ENCODE measurements around the gene STRN. TPM values are rescaled to one million over a fixed set of nuclear protein-coding genes. Genes with fewer than 3 reads are reported as not detected.
"Not testable (repeated sequence)": the region's sequence is repeated elsewhere in the genome, so short reads cannot be mapped to it uniquely, and the experiment has no call there.

The STRN gene
- total and polyA plus RNA-seq, 2 donors, result 6.0 to 15.0 TPM

DNA sequence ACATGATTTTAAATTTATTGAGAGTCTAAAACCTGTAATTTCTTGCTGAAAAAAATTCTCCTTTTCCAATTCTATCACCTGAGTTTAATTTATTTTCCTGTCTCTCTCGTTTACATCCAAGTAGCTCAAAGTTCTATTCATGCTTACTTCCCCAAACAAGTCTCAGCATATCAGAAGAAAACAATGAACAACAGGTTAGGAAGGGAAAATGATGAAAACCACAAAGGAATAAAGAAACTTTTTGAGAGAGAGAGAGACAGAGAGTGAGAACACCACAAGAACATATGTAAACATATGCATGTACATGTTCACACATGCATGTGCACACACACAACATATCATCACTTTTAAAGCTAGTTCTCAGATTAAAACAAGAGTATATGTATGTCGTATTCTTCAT, 112.1 kb downstream of the STRN start:
- H3K27ac ChIP-seq (ENCODE audit: low read depth in 1 of 2, low read length in 1 of 2), result no peak overlapping the region
- H3K4me1 ChIP-seq (ENCODE audit: control insufficient read depth in 2 of 2, insufficient read depth in 2 of 2, low read length in 2 of 2), result no peaks in the 10 kb centered on the region
- H3K36me3 ChIP-seq (ENCODE audit: control insufficient read depth in 2 of 2, insufficient read depth in 2 of 2, low read length in 1 of 2), result peaks cover 16 to 29% of the 10 kb centered on the region in 2 donors
- no peak overlapping the region for H3K4me3 ChIP-seq (ENCODE audit: low read length in 2 of 2)
- no peaks in the 10 kb centered on the region for H3K27me3 ChIP-seq (ENCODE audit: control insufficient read depth in 2 of 2, insufficient read depth in 1 of 2, low read length in 1 of 2)
- H3K9me3 ChIP-seq (ENCODE audit: control insufficient read depth in 2 of 2, insufficient read depth in 1 of 2, low read length in 1 of 2), result no peaks in the 10 kb centered on the region
- no peak for DNase-seq (ENCODE audit: low read depth in 6 of 9, low spot score in 9 of 9)
- WGBS, result 90% methylated on average over 2 of the region's 2 CpGs

DNA sequence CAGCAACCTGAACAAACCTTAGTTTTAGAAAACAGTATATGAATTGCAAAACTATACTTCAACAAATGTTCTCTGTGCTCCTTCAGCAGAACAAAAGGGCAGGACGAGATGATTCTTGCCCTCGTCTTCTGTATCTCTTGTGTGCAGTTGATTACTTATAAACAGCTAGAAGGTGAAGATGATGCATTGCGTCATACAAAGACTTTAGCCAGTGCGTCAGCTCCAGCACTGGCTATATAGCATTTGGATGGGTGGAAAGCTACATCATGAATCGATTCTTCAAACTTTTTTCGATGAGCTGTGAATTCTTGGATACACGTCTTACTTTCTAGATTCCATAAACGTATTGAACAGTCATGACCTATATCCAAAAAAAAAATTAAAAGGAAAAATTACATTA, 117.1 kb downstream of the STRN start:
- Histone ChIP-seq H3K27ac (ENCODE audit: low read depth in 1 of 2, low read length in 1 of 2) (no peak overlapping the region), H3K4me3 (ENCODE audit: low read length in 2 of 2) (no peak overlapping the region), H3K9me3 (ENCODE audit: control insufficient read depth in 2 of 2, insufficient read depth in 1 of 2, low read length in 1 of 2) (no peaks in the 10 kb centered on the region), H3K27me3 (ENCODE audit: control insufficient read depth in 2 of 2, insufficient read depth in 1 of 2, low read length in 1 of 2) (no peaks in the 10 kb centered on the region), H3K4me1 (ENCODE audit: control insufficient read depth in 2 of 2, insufficient read depth in 2 of 2, low read length in 2 of 2) (no peaks in the 10 kb centered on the region), H3K36me3 (ENCODE audit: control insufficient read depth in 2 of 2, insufficient read depth in 2 of 2, low read length in 1 of 2) (peaks cover 12 to 29% of the 10 kb centered on the region in 2 donors)
- 98% methylated on average over 8 of the region's 8 CpGs for WGBS
- DNase-seq (ENCODE audit: low read depth in 6 of 9, low spot score in 9 of 9), result no peak

DNA sequence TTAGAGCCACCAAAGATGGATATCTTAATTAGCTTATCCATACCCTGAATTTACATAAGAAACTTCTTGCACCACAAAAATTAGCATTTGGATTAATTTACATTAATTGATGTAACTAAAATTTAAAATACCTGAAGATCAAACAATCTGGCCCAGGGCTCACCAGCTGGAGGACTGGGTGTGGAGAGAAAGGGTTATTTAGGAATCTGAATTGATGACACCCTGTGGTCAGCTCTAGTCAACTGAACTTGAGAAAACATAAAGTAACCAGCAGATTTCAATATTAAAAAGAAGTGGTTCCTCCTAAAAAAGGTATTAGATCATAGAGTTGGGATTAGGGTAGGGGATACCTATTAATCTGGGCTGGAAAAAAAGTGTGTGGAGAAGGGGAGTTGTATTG, 122.5 kb downstream of the STRN start:
- Histone ChIP-seq H3K27ac (ENCODE audit: low read depth in 1 of 2, low read length in 1 of 2) (no peak overlapping the region), H3K9me3 (ENCODE audit: control insufficient read depth in 2 of 2, insufficient read depth in 1 of 2, low read length in 1 of 2) (no peaks in the 10 kb centered on the region), H3K4me1 (ENCODE audit: control insufficient read depth in 2 of 2, insufficient read depth in 2 of 2, low read length in 2 of 2) (no peaks in the 10 kb centered on the region), H3K27me3 (ENCODE audit: control insufficient read depth in 2 of 2, insufficient read depth in 1 of 2, low read length in 1 of 2) (no peaks in the 10 kb centered on the region), H3K4me3 (ENCODE audit: low read length in 2 of 2) (no peak overlapping the region), H3K36me3 (ENCODE audit: control insufficient read depth in 2 of 2, insufficient read depth in 2 of 2, low read length in 1 of 2) (peaks cover 4 to 11% of the 10 kb centered on the region in 2 donors)
- no peak for DNase-seq (ENCODE audit: low read depth in 6 of 9, low spot score in 9 of 9)

DNA sequence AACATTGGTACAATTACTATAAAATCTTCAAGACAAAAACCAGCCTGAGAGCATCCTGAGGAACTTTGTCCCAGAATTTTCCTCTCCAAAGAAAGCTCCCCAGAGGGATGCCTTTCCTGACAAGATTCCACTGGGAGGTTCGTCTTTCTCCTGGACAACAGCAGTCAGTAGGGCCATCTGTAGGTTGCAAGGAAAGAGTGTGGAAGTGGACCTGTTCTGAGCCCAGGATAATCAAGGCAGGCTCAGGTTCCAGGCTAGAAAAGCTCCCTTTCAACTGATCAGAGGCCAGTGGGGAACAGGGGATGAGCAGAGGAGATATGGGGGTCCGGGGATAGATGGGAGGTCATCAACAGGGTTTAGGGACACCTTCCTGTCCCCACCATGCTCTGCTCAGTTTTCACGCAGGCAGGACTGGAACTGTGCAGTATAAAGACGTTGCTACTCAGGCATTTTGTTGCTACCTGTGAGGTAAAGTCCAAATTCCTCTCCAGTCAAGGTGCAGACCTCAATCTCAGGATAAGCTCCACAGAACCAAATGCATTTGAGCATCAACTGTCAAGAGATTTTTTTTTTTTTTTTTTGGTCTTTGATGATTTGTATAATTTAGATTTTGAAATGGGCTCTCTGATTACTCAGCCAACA, 126.2 kb downstream of the STRN start:
- Histone ChIP-seq H3K4me3 (ENCODE audit: low read length in 2 of 2) (no peak overlapping the region), H3K36me3 (ENCODE audit: control insufficient read depth in 2 of 2, insufficient read depth in 2 of 2, low read length in 1 of 2) (peaks cover 3 to 4% of the 10 kb centered on the region in 2 donors), H3K27ac (ENCODE audit: low read depth in 1 of 2, low read length in 1 of 2) (no peak overlapping the region), H3K4me1 (ENCODE audit: control insufficient read depth in 2 of 2, insufficient read depth in 2 of 2, low read length in 2 of 2) (no peaks in the 10 kb centered on the region), H3K9me3 (ENCODE audit: control insufficient read depth in 2 of 2, insufficient read depth in 1 of 2, low read length in 1 of 2) (no peaks in the 10 kb centered on the region), H3K27me3 (ENCODE audit: control insufficient read depth in 2 of 2, insufficient read depth in 1 of 2, low read length in 1 of 2) (no peaks in the 10 kb centered on the region)
- no peak for DNase-seq (ENCODE audit: low read depth in 6 of 9, low spot score in 9 of 9)
- 99% methylated on average over 4 of the region's 4 CpGs for WGBS

DNA sequence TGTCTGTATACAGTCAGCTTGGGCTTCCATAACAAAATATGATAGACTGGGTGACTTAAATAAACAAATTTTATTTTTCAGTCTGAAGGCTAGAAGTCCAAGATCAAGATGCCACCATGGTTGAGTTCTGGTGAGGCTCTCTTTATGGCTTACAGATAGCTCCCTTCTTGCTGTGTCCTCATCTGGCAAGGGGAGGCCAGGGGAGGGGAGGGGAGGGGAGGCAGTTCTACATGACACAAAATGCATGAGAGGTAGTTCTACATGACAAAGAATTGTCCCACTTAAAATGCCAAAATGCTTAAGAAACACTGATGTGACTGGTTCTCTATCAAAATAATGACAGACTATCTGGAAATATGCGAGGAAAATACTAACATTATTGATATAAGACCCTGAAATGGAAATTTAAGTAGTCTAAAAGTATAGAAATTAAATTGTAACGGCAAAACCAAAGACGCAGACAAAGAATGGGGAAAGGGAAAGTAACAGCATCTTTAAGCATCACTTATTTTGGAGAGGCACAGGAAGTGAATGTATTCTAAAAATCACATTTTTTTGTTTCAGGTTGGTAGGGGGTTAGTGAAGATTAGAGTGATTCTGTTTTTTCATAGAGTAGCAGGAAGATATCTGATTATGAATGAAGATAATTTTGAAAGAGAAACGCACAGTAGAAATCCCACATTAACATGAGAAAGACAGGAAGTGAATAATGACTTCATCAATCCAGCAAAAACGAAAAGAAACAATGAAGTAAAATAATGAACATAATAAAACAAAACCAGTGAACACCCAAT, 131.4 kb downstream of the STRN start:
- no peaks in the 10 kb centered on the region for H3K4me1 ChIP-seq (ENCODE audit: control insufficient read depth in 2 of 2, insufficient read depth in 2 of 2, low read length in 2 of 2)
- peak in 1 of 9 donors; percentile 22 for DNase-seq (ENCODE audit: low read depth in 6 of 9, low spot score in 9 of 9)
- no peak overlapping the region for H3K27ac ChIP-seq (ENCODE audit: low read depth in 1 of 2, low read length in 1 of 2)
- no peak overlapping the region for H3K4me3 ChIP-seq (ENCODE audit: low read length in 2 of 2)
- no peaks in the 10 kb centered on the region for H3K27me3 ChIP-seq (ENCODE audit: control insufficient read depth in 2 of 2, insufficient read depth in 1 of 2, low read length in 1 of 2)
- H3K9me3 ChIP-seq (ENCODE audit: control insufficient read depth in 2 of 2, insufficient read depth in 1 of 2, low read length in 1 of 2), result no peaks in the 10 kb centered on the region
- 57% methylated on average over 5 of the region's 5 CpGs for WGBS
- H3K36me3 ChIP-seq (ENCODE audit: control insufficient read depth in 2 of 2, insufficient read depth in 2 of 2, low read length in 1 of 2), result no peaks in the 10 kb centered on the region

DNA sequence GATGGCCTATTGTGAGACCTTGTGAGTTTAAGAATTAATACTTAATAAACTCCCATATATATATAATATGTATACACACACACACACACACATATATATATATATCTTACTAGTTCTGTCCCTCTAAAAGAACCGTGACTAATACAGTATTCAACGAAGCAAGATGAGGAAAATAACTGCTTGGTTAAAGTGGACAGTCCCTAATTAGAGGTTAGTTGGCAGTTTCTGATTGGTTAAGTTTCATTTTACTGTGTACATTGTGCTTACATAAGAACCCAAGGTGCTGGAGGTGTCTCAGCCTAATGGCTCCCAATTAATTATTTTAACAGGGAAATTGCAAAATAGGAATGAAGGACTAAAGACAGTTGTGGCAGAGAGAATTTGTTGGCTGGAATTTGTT, 132.1 kb downstream of the STRN start:
- no peak for DNase-seq (ENCODE audit: low read depth in 6 of 9, low spot score in 9 of 9)
- H3K4me3 ChIP-seq (ENCODE audit: low read length in 2 of 2), result no peak overlapping the region
- no peaks in the 10 kb centered on the region for H3K4me1 ChIP-seq (ENCODE audit: control insufficient read depth in 2 of 2, insufficient read depth in 2 of 2, low read length in 2 of 2)
- 97% methylated on average over 2 of the region's 2 CpGs for WGBS
- H3K9me3 ChIP-seq (ENCODE audit: control insufficient read depth in 2 of 2, insufficient read depth in 1 of 2, low read length in 1 of 2), result no peaks in the 10 kb centered on the region
- no peaks in the 10 kb centered on the region for H3K36me3 ChIP-seq (ENCODE audit: control insufficient read depth in 2 of 2, insufficient read depth in 2 of 2, low read length in 1 of 2)
- no peaks in the 10 kb centered on the region for H3K27me3 ChIP-seq (ENCODE audit: control insufficient read depth in 2 of 2, insufficient read depth in 1 of 2, low read length in 1 of 2)
- no peak overlapping the region for H3K27ac ChIP-seq (ENCODE audit: low read depth in 1 of 2, low read length in 1 of 2)

DNA sequence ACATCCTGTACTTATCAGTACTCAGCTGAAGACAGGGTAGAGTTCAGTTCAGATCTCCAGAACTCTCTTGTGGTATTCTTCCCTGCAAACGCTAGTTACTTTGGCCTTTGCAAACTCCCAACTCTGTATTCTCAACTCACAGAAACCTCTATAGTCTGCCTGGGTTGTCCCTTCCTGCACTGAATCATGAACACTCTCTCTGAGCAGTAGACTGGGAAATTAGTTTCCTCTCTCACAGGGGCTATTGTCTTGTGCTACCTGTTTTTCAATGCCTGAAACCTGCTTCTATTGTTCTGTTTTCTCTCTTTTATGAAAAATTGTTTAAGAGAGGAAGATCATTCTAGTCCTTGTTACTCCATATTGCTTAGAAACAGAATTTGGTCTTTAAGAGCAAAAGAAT, 135.2 kb downstream of the STRN start:
- 88% methylated on average over 1 of the region's 1 CpG for WGBS
- no peaks in the 10 kb centered on the region for H3K4me1 ChIP-seq (ENCODE audit: control insufficient read depth in 2 of 2, insufficient read depth in 2 of 2, low read length in 2 of 2)
- H3K36me3 ChIP-seq (ENCODE audit: control insufficient read depth in 2 of 2, insufficient read depth in 2 of 2, low read length in 1 of 2), result no peaks in the 10 kb centered on the region
- H3K4me3 ChIP-seq (ENCODE audit: low read length in 2 of 2), result no peak overlapping the region
- H3K27me3 ChIP-seq (ENCODE audit: control insufficient read depth in 2 of 2, insufficient read depth in 1 of 2, low read length in 1 of 2), result no peaks in the 10 kb centered on the region
- H3K9me3 ChIP-seq (ENCODE audit: control insufficient read depth in 2 of 2, insufficient read depth in 1 of 2, low read length in 1 of 2), result no peaks in the 10 kb centered on the region
- peak in 1 of 9 donors; percentile 3 for DNase-seq (ENCODE audit: low read depth in 6 of 9, low spot score in 9 of 9)
- no peak overlapping the region for H3K27ac ChIP-seq (ENCODE audit: low read depth in 1 of 2, low read length in 1 of 2)

- 98% methylated on average over 2 of the region's 2 CpGs for WGBS
- H3K27ac ChIP-seq (ENCODE audit: low read depth in 1 of 2, low read length in 1 of 2); H3K9me3 ChIP-seq (ENCODE audit: control insufficient read depth in 2 of 2, insufficient read depth in 1 of 2, low read length in 1 of 2); H3K27me3 ChIP-seq (ENCODE audit: control insufficient read depth in 2 of 2, insufficient read depth in 1 of 2, low read length in 1 of 2); H3K36me3 ChIP-seq (ENCODE audit: control insufficient read depth in 2 of 2, insufficient read depth in 2 of 2, low read length in 1 of 2); H3K4me1 ChIP-seq (ENCODE audit: control insufficient read depth in 2 of 2, insufficient read depth in 2 of 2, low read length in 2 of 2); DNase-seq (ENCODE audit: low read depth in 6 of 9, low spot score in 9 of 9); H3K4me3 ChIP-seq (ENCODE audit: low read length in 2 of 2): not testable (repeated sequence)
These were observed 141.7 kb downstream of the STRN start for GRCh38 chr2:36824683-36825082.

DNA sequence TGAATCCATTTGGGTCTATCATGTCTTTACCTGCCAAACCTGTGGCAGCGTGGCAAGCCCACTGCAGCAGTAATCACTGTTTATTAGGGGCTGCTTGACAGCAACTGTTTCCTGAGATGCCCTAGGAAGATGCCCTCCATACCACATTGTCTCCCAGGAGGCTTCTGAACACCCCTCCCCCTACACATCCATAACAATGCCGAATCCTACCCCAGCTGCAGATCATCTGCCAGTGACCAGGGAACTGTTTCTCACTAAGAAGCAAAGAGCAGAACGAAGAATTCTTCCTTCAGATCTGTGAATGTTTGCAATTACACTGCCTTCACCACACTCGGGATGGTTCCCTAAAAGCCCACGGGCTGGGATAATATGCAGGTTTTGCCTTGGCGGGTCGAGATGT, 142.1 kb downstream of the STRN start:
- DNase-seq (ENCODE audit: low read depth in 6 of 9, low spot score in 9 of 9), result no peak
- 94% methylated on average over 7 of the region's 7 CpGs for WGBS
- no peaks in the 10 kb centered on the region for H3K27me3 ChIP-seq (ENCODE audit: control insufficient read depth in 2 of 2, insufficient read depth in 1 of 2, low read length in 1 of 2)

More for the DNA sequence above, 142.1 kb downstream of the STRN start:
- H3K27ac ChIP-seq (ENCODE audit: low read depth in 1 of 2, low read length in 1 of 2), result no peak overlapping the region
- H3K9me3 ChIP-seq (ENCODE audit: control insufficient read depth in 2 of 2, insufficient read depth in 1 of 2, low read length in 1 of 2), result no peaks in the 10 kb centered on the region
- H3K4me3 ChIP-seq (ENCODE audit: low read length in 2 of 2), result no peak overlapping the region
- no peaks in the 10 kb centered on the region for H3K4me1 ChIP-seq (ENCODE audit: control insufficient read depth in 2 of 2, insufficient read depth in 2 of 2, low read length in 2 of 2)
- no peaks in the 10 kb centered on the region for H3K36me3 ChIP-seq (ENCODE audit: control insufficient read depth in 2 of 2, insufficient read depth in 2 of 2, low read length in 1 of 2)
